H9 (cell line): Measurements from ENCODE around the gene AP3D1. TPM values are rescaled to one million over a fixed set of nuclear protein-coding genes. Genes with fewer than 3 reads are reported as not detected.
A peak's percentile ranks its signal among the peaks of the same experiment; 100 is the strongest.

Source experiments
- DNase-seq: peaks from one replicate; pipeline ENCODE4 v3.0.0-alpha.2; 2017
- H2AFZ ChIP-seq: one replicate; pipeline ENCODE4 v1.6.1; 2013; ENCODE audit warnings: mild to moderate bottlenecking, low read length, control low read depth, moderate library complexity
- H2AK5ac ChIP-seq: 2 replicates; pipeline ENCODE4 v1.6.1; 2013; ENCODE audit warnings: low read length, control low read depth, mixed read lengths; ENCODE audit not compliant: insufficient read length
- H2BK120ac ChIP-seq: one replicate; pipeline ENCODE4 v1.6.1; 2013; ENCODE audit warnings: low read depth, mild to moderate bottlenecking, low read length, control low read depth, inconsistent platforms; ENCODE audit not compliant: poor library complexity, severe bottlenecking
- H2BK12ac ChIP-seq: 2 replicates; pipeline ENCODE4 v1.6.1; 2013; ENCODE audit warnings: low read length, control low read depth, mixed read lengths, low read depth; ENCODE audit not compliant: insufficient read length
- H2BK15ac ChIP-seq: 2 replicates; pipeline ENCODE4 v1.6.1; 2013; ENCODE audit warnings: low read depth, low read length, control low read depth
- H2BK20ac ChIP-seq: one replicate; pipeline ENCODE4 v1.6.1; 2013; ENCODE audit warnings: low read depth, mild to moderate bottlenecking, low read length, control low read depth, inconsistent platforms; ENCODE audit not compliant: poor library complexity, severe bottlenecking
- H2BK5ac ChIP-seq: 2 replicates; pipeline ENCODE4 v1.6.1; 2013; ENCODE audit warnings: low read length, control low read depth, mixed read lengths; ENCODE audit not compliant: insufficient read length
- H3K14ac ChIP-seq: 2 replicates; pipeline ENCODE4 v1.6.1; 2013; ENCODE audit warnings: low read length, control low read depth; ENCODE audit not compliant: insufficient read depth
- H3K18ac ChIP-seq: 2 replicates; pipeline ENCODE4 v1.6.1; 2013; ENCODE audit warnings: low read depth, mild to moderate bottlenecking, mixed read lengths, low read length, control low read depth; ENCODE audit not compliant: insufficient read length
- H3K23ac ChIP-seq: 2 replicates; pipeline ENCODE4 v1.6.1; 2013; ENCODE audit warnings: low read length, control low read depth, mixed read lengths, low read depth; ENCODE audit not compliant: insufficient read length
- H3K23me2 ChIP-seq: 2 replicates; pipeline ENCODE4 v1.6.1; 2013; ENCODE audit warnings: low read depth, mild to moderate bottlenecking, mixed read lengths, low read length, control low read depth; ENCODE audit not compliant: insufficient read length, poor library complexity, severe bottlenecking
- H3K27ac ChIP-seq: 2 replicates; pipeline ENCODE4 v1.5.1; 2013; ENCODE audit warnings: low read length, control low read depth, mixed read lengths, low read depth; ENCODE audit not compliant: insufficient read length
- H3K27me3 ChIP-seq: 2 replicates; pipeline ENCODE4 v1.6.1; 2013; ENCODE audit warnings: low read length, control low read depth, inconsistent platforms; ENCODE audit not compliant: insufficient read depth
- H3K4ac ChIP-seq: 2 replicates; pipeline ENCODE4 v1.6.1; 2013; ENCODE audit warnings: low read depth, mild to moderate bottlenecking, control low read depth, inconsistent platforms, low read length, moderate library complexity
- H3K4me1 ChIP-seq: 2 replicates; pipeline ENCODE4 v1.6.1; 2013; ENCODE audit warnings: low read length, control low read depth, inconsistent platforms; ENCODE audit not compliant: insufficient read depth
- H3K4me2 ChIP-seq: 2 replicates; pipeline ENCODE4 v1.6.1; 2013; ENCODE audit warnings: low read length, control low read depth, mixed read lengths; ENCODE audit not compliant: insufficient read length, insufficient read depth
- H3K56ac ChIP-seq: 2 replicates; pipeline ENCODE4 v1.6.1; 2013; ENCODE audit warnings: low read depth, mild to moderate bottlenecking, mixed read lengths, low read length, control low read depth; ENCODE audit not compliant: insufficient read length
- H3K79me1 ChIP-seq: 2 replicates; pipeline ENCODE4 v1.6.1; 2013; ENCODE audit warnings: low read depth, mild to moderate bottlenecking, moderate library complexity, low read length, control low read depth, inconsistent platforms; ENCODE audit not compliant: insufficient read depth, poor library complexity, severe bottlenecking
- H3K79me2 ChIP-seq: 2 replicates; pipeline ENCODE4 v1.6.1; 2013; ENCODE audit warnings: low read length, control low read depth, inconsistent platforms; ENCODE audit not compliant: insufficient read depth
- H3K9ac ChIP-seq: 2 replicates; pipeline ENCODE4 v1.6.1; 2013; ENCODE audit warnings: low read length, control low read depth, mixed read lengths; ENCODE audit not compliant: insufficient read length; ENCODE audit errors: extremely low read depth
- H3K9me3 ChIP-seq: one replicate; pipeline ENCODE4 v1.6.1; 2013; ENCODE audit warnings: low read depth, low read length, inconsistent platforms; ENCODE audit not compliant: control insufficient read depth
- H3T11ph ChIP-seq: one replicate; pipeline ENCODE4 v1.6.1; 2013; ENCODE audit warnings: mild to moderate bottlenecking, low read length, control low read depth, inconsistent platforms
- H4K20me1 ChIP-seq: one replicate; pipeline ENCODE4 v1.6.1; 2013; ENCODE audit not compliant: control insufficient read depth, insufficient read length, insufficient read depth
- H4K5ac ChIP-seq: 2 replicates; pipeline ENCODE4 v1.6.1; 2013; ENCODE audit warnings: low read depth, mild to moderate bottlenecking, mixed read lengths, low read length, control low read depth; ENCODE audit not compliant: insufficient read length
- H4K8ac ChIP-seq: replicated peaks from 2 replicates; pipeline ENCODE4 v1.6.1; 2013; ENCODE audit warnings: low read length, control low read depth, mixed read lengths, low read depth; ENCODE audit not compliant: insufficient read length
- H4K91ac ChIP-seq: 2 replicates; pipeline ENCODE4 v1.6.1; 2013; ENCODE audit warnings: low read depth, mild to moderate bottlenecking, moderate library complexity, mixed read lengths, low read length, control low read depth; ENCODE audit not compliant: insufficient read length
- H3K27ac Mint-ChIP-seq, 3 experiments: 2 replicates in 2 of 3; 3 replicates in 1 of 3; pipeline ENCODE4 v1.8.0; 2020 to 2021; ENCODE audit warnings: mixed read lengths in 3 of 3, mild to moderate bottlenecking in 1 of 3, moderate library complexity in 1 of 3
- H3K27me3 Mint-ChIP-seq: 2 replicates; pipeline ENCODE4 v1.8.0; 2021; ENCODE audit warnings: low read depth, mild to moderate bottlenecking, moderate library complexity, mixed read lengths
- H3K36me3 Mint-ChIP-seq, 3 experiments: 2 replicates in 2 of 3; 3 replicates in 1 of 3; pipeline ENCODE4 v1.8.0; 2020 to 2021; ENCODE audit warnings: low read depth in 3 of 3, mixed read lengths in 3 of 3; ENCODE audit not compliant: insufficient read depth in 1 of 3
- H3K4me1 Mint-ChIP-seq, 2 experiments: 2 replicates each; pipeline ENCODE4 v1.8.0; 2020; ENCODE audit warnings: mixed read lengths in 2 of 2
- H3K4me3 Mint-ChIP-seq, 2 experiments: 2 replicates in 1 of 2; 3 replicates in 1 of 2; pipeline ENCODE4 v1.8.0; 2020 to 2021; ENCODE audit warnings: mild to moderate bottlenecking in 2 of 2, mixed read lengths in 2 of 2, moderate library complexity in 1 of 2
- H3K9me3 Mint-ChIP-seq, 2 experiments: 2 replicates in 1 of 2; 3 replicates in 1 of 2; pipeline ENCODE4 v1.8.0; 2020; ENCODE audit warnings: mild to moderate bottlenecking in 2 of 2, mixed read lengths in 2 of 2, moderate library complexity in 1 of 2
- CTCF ChIP-seq: fragments of 200-600 bp; sonication (generic); conservative IDR thresholded peaks from 3 replicates; pipeline ENCODE4 v1.8.0; 2021; ENCODE audit warnings: antibody characterized with exemption, mild to moderate bottlenecking
- WGBS: extraction: QIAGEN DNeasy Blood & Tissue Kit; methylation state at CpG from one replicate; pipeline ENCODE4 v1.1.7; 2013; ENCODE audit warnings: missing lambda C conversion rate, low lambda C conversion rate, mixed read lengths; ENCODE audit not compliant: insufficient read length; ENCODE audit errors: extremely low coverage; 5-methylcytosine and 5-hydroxymethylcytosine counted together
- total RNA-seq: library from RNA; stranded (reverse); gene quantifications from 2 replicates; pipeline ENCODE4 v1.2.1, GENCODE V29; 2021

AP3D1 gene
- total RNA-seq, 1 experiment from 2014 or later = 142 TPM

GRCh38 chr19:2197270-2197669, 45.9 kb upstream of the AP3D1 start:
- Histone ChIP-seq H3K79me2 (peaks cover 2% of the 10 kb centered on the region; the same call in 1 of the 2 replicates), H3K56ac (no peak overlapping the region), H4K91ac (no peak overlapping the region), H3K79me1 (no peaks in the 10 kb centered on the region), H2BK20ac (no peak overlapping the region), H3K4ac (no peak overlapping the region), H3K4me1 (no peaks in the 10 kb centered on the region), H2AK5ac (no peak overlapping the region), H2BK12ac (no peak overlapping the region), H3K27me3 (no peaks in the 10 kb centered on the region), H3T11ph (no peak overlapping the region), H4K5ac (no peak overlapping the region), H3K9me3 (no peaks in the 10 kb centered on the region), H4K8ac (no peak overlapping the region), H3K27ac (no peak overlapping the region), H3K18ac (no peak overlapping the region), H3K14ac (no peak overlapping the region; the same call in 1 of the 2 replicates), H2AFZ (no peak overlapping the region), H3K9ac (no peak overlapping the region), H2BK120ac (no peak overlapping the region), H3K23ac (no peak overlapping the region), H4K20me1 (peaks cover 5% of the 10 kb centered on the region), H2BK5ac (no peak overlapping the region), H3K23me2 (no peaks in the 10 kb centered on the region), H2BK15ac (no peak overlapping the region), H3K4me2 (no peak overlapping the region)
- peaks cover 23 to 42% (median 36%) of the 10 kb centered on the region in 3 experiments for H3K36me3 Mint-ChIP-seq
- no peaks in the 10 kb centered on the region; the same call in 1 of the 2 replicates for H3K27me3 Mint-ChIP-seq
- TF ChIP-seq CTCF = no peak
- H3K27ac Mint-ChIP-seq = peak overlapping the region; percentile 74 to 85 (median 82); a peak in 5 of 7 replicates
- WGBS = no CpG with 5 or more reads among the region's 15 CpGs
- DNase-seq = no peak
- H3K4me3 Mint-ChIP-seq = no peak overlapping the region
- H3K4me1 Mint-ChIP-seq = peaks cover 3 to 6% of the 10 kb centered on the region in 2 experiments; a peak in 3 of 4 replicates
- peaks cover 0 to 8% of the 10 kb centered on the region in 2 experiments; a peak in 1 of 5 replicates for H3K9me3 Mint-ChIP-seq
